Retinal pigment epithelial cell (primary cell): ENCODE data around the gene MYOG.

Source experiments
- DNase-seq: peaks from one replicate; pipeline ENCODE4 v3.0.0-alpha.2; 2010; ENCODE audit warnings: low read depth
- H3K4me3 ChIP-seq: 2 replicates; pipeline ENCODE4 v1.5.1; 2011; ENCODE audit warnings: mild to moderate bottlenecking, low read length, control low read depth, moderate library complexity
- TF ChIP-seq, protein P1 (sequence below): conservative IDR thresholded peaks from 2 replicates; pipeline ENCODE4 v1.5.1; 2011; ENCODE audit warnings: low read depth, low read length, control low read depth, inconsistent platforms

The MYOG gene

DNA sequence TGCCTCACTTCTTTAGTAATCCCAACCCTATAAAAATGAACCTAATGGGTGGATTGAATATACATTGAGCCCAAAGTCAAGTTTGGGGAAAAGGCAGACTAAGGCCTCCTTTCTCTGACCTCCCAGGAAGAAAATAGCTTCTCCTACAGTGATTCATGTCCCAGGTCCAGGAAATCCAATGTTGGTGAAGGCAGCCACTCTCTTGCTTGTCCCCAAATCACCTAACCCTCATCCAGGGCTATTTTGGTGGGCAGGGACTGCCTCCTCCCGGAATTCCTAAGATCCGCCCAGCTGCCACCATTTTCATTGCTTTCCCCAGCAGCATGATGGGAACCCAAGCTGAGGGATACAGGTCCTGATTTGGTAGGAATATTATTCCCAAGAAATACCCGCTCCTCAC lies 8.4 kb downstream of the MYOG start:
- no peak overlapping the region for H3K4me3 ChIP-seq
- TF ChIP-seq, protein P1, sequence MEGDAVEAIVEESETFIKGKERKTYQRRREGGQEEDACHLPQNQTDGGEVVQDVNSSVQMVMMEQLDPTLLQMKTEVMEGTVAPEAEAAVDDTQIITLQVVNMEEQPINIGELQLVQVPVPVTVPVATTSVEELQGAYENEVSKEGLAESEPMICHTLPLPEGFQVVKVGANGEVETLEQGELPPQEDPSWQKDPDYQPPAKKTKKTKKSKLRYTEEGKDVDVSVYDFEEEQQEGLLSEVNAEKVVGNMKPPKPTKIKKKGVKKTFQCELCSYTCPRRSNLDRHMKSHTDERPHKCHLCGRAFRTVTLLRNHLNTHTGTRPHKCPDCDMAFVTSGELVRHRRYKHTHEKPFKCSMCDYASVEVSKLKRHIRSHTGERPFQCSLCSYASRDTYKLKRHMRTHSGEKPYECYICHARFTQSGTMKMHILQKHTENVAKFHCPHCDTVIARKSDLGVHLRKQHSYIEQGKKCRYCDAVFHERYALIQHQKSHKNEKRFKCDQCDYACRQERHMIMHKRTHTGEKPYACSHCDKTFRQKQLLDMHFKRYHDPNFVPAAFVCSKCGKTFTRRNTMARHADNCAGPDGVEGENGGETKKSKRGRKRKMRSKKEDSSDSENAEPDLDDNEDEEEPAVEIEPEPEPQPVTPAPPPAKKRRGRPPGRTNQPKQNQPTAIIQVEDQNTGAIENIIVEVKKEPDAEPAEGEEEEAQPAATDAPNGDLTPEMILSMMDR = no peak
- no peak for DNase-seq

DNA sequence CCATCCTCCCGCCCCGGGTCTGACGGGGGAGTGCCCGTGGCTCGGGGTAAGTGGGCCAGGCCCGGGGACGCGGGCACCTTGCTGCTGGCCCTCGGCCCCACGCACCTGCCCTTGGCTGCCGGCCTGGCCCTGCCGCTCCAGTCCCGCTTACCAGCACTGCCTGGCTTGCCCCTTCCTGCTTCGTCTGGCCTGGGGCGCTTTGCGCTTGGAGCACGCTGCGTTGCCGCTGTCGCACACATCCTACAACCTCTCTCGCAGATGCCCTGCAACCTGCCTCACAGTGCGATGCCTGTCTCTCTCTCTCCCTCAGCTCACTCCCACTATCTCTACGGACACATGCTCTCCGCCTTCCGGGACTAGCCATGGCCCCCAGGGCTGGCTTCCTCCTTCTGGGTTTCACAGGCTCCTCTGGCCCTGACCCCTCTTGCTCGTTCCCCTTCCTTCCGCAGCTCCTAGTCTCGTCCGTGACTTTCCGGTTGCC lies 9.7 kb downstream of the MYOG start:
- DNase-seq = no peak
- TF ChIP-seq, protein P1 = no peak
- H3K4me3 ChIP-seq = no peak overlapping the region

DNA sequence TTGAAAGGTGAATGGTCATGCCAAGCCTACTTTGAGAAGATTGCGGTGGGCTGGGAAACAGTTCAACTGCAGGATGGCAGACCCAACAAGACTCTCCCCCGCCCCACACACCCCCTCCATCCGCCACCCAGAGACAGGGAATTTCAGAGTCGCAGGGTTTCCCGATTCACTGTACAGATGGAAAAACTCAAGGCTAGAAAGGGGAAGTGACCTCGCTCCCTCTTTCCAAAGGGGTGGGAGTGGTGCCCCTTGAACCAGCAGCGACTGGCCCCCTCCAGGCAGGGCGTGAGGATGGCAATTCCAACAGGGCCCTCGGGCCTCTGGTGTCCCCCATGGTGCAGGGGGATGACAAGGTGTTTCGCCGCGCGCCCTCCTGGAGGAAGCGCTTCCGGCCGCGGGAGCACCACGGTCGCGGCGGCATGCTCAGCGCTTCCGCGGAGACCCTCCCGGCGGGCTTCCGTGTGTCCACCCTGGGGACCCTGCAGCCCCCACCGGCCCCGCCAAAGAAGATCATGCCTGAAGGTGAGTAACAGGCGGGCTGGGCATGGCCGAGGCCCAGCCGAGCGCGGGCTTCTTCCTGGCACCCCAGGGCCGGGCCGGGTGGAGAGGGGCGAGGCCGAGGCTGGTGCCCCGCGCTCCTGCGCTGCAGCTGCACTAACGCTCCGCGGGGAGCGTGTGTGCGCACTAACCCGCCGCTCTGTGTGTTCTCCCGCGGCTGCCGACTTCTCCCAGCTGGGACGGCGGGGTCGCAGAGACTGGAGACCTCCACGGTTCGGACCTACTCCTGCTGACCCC lies 10.4 kb downstream of the MYOG start:
- DNase-seq = no peak
- no peak overlapping the region for H3K4me3 ChIP-seq
- TF ChIP-seq, protein P1 = no peak

DNA sequence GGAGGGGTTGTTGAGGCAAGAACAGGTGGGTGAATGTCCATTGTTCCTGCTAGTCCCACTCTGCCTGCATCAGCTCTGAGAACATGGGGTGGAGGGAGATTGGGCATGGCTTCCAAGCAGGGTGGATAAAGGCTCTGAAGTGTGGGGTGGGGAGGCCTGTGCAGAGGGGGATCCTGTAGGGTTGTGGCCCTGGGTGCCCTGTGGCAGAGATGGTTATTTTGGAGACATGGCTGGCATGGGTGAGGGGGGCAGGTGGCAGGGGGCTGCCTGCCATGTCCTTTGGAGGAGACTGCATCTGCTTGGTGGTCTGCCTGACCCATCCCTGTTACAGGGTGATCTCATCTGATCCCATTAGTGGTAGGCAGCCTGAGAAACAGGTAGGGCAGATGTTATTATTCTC lies 11.2 kb downstream of the MYOG start:
- TF ChIP-seq, protein P1 = no peak
- no peak for DNase-seq
- no peak overlapping the region for H3K4me3 ChIP-seq

DNA sequence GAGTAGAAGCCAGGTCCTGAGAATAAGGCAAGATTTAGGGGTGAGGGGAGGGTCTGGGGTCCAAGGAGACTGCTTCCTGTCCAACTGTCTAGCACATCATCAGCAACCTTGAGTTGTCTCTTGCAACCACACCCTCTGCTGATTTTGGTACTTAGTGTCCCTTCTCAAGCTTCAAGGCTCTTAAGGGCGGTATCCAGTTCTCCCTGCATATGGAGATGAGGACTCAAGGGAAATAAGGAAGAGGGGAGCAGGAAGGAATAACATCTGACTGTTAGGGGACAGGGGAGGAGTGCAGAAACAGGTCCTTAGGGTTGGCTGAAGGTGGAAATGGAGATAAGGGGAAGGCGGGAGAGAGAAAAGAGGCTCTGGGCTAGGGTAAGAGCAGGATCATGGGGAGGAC lies 12.3 kb downstream of the MYOG start:
- no peak overlapping the region for H3K4me3 ChIP-seq
- TF ChIP-seq, protein P1 = no peak
- no peak for DNase-seq

DNA sequence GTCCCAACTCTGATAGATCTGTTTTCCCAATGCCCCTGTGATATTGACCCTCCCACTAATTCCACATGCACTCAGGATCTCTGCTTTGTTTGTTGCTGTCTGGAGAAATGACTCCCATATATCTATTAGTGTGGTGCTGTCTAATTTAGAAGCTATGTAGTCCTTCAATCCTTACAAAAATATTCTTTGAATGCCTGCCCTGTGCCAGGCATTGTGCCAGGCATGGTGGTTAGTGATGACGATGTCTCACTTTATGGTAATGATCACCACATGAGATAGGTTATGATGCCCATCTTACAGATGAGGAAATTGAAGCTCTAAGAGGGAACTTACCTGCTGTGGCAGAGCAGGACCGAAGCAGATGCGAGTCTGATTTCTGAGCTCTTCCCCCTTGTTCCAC lies 12.9 kb downstream of the MYOG start:
- DNase-seq = no peak
- no peak overlapping the region for H3K4me3 ChIP-seq

More for the DNA sequence above, 12.9 kb downstream of the MYOG start:
- TF ChIP-seq, protein P1 = no peak
